ENCODE data around the gene RNF114.

RNF114 gene

GRCh38 chr20:49899541-49900383 lies 36.4 kb upstream of the RNF114 start:
- in situ Hi-C loops (cut with MboI; ENCODE audit: low pct_unique_long_range_greater_than_20kb, low sequenced_read_pairs): loop anchor here (25.0 kb wide), 1 partner anchor 562 kb away; no protein-coding TSS in a partner anchor

DNA sequence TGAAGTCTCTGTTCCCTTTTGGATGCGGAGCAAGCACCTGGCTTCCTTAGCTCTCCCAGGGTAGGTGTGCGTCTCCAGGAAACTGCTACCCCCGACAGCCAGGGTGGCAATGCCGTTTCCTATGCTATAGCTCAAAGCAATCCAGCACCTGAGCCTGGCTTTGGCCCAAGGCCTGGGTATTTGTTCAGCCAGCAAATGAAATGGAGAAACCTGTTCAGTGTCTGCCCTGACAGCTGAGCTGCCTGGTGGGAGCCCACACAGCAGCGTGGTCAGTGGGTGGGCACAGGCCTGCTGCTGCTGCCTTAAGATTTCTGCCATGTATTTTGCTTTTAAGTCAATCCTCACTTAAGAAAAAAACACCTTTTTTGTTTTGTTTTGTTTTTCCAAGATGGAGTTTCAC lies 34.6 kb upstream of the RNF114 start:
- in situ Hi-C loops (cut with MboI; ENCODE audit: low pct_unique_long_range_greater_than_20kb, low sequenced_read_pairs): no loop called here
- DNase-seq: no peak

More at GRCh38 chr20:49899541-49900383, 36.4 kb upstream of the RNF114 start:
- DNase-seq: no peak

GRCh38 chr20:49904440-49905214 lies 31.6 kb upstream of the RNF114 start:
- in situ Hi-C loops (cut with MboI; ENCODE audit: low pct_unique_long_range_greater_than_20kb, low sequenced_read_pairs): no loop called here
- no peak for DNase-seq

GRCh38 chr20:49905415-49906091 lies 30.6 kb upstream of the RNF114 start:
- DNase-seq: no peak

GRCh38 chr20:49906101-49906604 lies 30.0 kb upstream of the RNF114 start:
- no peak for DNase-seq
- in situ Hi-C loops (cut with MboI; ENCODE audit: low pct_unique_long_range_greater_than_20kb, low sequenced_read_pairs): no loop called here

More at GRCh38 chr20:49905415-49906091, 30.6 kb upstream of the RNF114 start:
- in situ Hi-C loops (cut with MboI; ENCODE audit: low pct_unique_long_range_greater_than_20kb, low sequenced_read_pairs): no loop called here

- no peak for DNase-seq
- in situ Hi-C loops (cut with MboI; ENCODE audit: low pct_unique_long_range_greater_than_20kb, low sequenced_read_pairs): no loop called here
Observed at GRCh38 chr20:49906615-49907154, 29.5 kb upstream of the RNF114 start.

DNA sequence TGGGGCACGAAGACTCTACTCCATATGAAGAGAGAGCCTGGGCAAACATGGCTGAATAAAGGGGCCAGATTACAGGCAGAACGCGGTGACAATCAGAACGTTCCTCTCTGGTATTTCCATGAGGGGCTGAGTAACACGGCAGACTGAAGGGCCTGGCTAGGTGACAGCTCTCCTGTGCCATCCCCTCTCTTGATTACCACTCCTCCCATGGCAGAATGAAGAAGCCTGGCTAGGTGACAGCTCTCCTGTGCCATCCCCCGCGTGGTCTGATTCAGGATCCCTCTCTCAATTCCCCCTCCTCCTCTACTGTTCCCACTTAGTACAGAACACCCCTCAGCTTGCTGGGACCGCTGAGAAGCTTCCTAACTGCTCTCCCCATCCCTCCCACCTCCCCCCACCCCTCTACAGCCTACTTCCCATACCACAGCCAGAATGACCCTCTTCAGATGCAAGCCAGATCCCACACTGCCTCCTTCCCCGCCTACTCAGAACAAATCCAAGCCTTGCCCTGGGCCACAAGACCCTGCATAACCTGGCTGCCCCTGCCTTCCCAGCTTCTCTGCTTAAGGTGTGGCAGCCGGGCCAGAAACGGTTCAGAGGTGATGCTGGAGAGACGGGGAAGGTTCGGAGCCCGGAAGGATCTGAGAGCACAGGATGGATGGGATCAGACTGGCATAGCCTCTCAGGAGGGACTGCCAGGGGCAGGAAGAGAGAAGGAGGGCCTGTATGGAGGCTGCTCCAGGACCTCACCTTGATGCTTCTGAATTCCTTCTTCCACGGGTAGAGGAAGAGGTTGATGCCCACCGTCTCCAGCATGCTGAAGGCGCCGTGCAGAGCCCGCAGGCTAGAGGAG lies 28.6 kb upstream of the RNF114 start:
- in situ Hi-C loops (cut with MboI; ENCODE audit: low pct_unique_long_range_greater_than_20kb, low sequenced_read_pairs): no loop called here
- DNase-seq: no peak

GRCh38 chr20:49908258-49908565 lies 28.0 kb upstream of the RNF114 start:
- in situ Hi-C loops (cut with MboI; ENCODE audit: low pct_unique_long_range_greater_than_20kb, low sequenced_read_pairs): no loop called here

DNA sequence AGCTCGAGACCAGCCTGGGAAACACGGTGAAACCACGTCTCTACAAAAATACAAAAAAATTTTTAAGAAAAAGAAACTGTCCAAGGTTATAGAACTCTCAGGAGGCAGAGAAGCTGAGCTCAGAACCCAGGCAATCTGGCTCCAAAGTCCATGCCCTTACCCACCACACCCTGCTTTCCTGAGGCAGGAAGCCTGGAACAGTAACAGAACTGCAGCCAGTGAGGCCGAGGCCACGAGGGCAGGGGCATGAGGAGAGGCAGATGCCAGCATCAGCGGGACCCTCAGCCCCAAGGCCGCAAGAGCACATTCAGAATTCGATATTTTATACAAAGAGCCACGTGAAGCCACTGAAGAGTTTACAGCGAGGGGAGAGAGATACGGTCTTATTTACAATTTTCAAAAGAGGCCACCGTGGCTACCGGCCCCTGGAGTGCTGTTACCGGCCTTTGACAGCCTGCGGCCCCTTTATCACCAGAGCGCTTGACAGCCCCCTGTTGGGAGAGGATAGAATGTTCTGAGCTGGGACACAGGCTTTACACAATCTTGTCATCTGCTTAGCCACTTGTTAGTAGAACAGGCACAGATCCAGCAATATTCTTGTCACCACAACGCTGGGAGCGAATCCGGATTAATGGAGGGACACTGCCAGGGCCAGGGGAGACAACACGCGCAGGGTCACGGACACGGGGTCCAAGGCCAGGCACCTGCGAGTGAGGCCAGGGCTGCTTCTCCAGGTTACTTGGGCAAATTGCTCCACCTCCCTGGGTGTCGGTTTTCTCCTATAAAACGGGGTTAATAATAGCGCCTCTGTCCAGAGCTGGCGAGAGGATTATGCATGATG lies 26.5 kb upstream of the RNF114 start:
- DNase-seq: no peak
- in situ Hi-C loops (cut with MboI; ENCODE audit: low pct_unique_long_range_greater_than_20kb, low sequenced_read_pairs): no loop called here

More at GRCh38 chr20:49908258-49908565, 28.0 kb upstream of the RNF114 start:
- no peak for DNase-seq

DNA sequence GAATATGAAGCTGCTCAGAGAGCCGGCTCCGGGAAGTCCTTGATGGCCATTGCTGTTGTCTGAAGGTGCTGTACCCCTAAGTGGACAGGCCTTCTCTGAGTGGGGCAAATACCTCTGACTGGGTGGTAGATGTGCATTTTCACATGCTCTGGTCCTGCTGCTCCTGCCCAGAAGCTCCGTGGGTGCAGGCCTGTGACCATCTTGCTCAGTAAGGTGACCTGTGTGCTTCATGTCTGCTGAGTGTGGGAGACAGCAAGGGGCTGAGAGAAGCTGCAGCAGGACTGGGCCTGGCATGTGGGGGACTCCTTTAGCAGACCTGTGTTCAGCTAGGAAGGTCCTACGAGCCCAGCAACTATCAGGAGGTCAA lies 25.9 kb upstream of the RNF114 start:
- in situ Hi-C loops (cut with MboI; ENCODE audit: low pct_unique_long_range_greater_than_20kb, low sequenced_read_pairs): no loop called here
- no peak for DNase-seq

DNA sequence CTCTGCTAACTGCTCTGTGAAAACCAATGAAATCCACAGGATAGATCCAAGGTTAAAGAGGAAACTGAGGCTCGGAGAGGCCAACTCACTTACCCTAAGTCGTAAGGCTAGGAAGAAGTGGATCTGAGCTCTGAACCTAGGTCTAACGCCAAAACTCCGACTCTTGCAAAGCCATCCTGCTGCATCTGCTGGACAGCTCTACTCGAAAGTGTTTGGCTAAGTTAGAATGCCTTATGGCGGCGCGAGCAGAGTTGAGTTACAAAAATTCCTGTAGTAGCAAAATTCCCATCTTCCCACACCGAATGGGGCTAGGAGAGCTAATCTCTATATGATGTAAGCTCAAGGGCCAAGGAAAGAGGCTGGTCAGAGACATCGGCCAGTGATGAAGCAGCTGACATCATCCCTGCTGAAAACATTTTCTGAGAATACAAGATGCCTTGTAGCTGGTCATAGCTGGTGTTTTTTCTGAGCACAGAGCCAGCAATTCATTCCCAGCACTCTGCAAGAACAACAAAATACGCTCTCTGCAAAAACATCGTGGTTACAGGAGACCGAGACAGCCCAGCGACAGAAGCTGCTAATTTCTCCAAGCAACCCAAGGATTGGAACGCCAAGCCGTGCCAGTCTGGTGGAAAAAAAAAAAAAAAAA lies 22.7 kb upstream of the RNF114 start:
- in situ Hi-C loops (cut with MboI; ENCODE audit: low pct_unique_long_range_greater_than_20kb, low sequenced_read_pairs): no loop called here
- DNase-seq: no peak

DNA sequence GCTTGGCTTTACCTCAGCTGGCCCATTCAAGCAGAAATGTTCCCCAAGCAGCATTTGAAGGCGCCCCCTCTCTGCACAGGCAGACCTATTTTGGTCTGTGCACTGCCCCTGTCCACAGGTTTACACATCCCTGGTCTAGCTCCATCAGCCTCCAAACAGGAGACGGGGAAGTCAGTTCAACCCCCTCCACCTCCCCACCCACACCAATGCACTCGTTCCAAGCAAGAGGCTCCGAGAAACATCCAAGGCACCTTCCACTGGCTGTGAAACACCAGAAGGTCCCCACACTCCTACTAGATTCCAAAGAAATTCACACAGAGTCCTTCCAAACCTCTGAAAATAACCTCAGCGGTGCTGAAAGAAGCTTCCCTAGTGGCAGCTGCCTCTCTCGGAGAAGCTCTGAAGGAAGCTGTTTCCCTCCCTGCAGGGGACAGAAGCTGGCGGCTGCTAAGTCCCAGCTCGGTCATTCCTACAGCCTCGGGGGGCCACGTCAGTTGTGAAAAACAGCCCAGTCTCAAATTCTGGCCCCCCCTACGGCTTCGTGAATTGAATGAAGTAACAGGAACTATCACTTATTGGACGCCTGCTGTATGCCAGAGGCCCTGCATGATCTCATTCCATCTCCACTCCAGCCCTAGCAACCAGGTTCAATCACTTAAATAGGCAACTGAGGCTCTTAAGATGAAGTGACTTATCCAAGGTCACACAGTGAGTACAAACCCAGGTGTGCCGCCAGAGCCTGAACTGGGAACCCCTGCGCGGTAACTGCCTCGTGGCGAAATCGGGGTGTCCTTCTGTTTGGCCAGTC lies 21.7 kb upstream of the RNF114 start:
- in situ Hi-C loops (cut with MboI; ENCODE audit: low pct_unique_long_range_greater_than_20kb, low sequenced_read_pairs): no loop called here
- peak; percentile 36 for DNase-seq

- in situ Hi-C loops (cut with MboI; ENCODE audit: low pct_unique_long_range_greater_than_20kb, low sequenced_read_pairs): no loop called here
- DNase-seq: no peak
Observed at GRCh38 chr20:49915118-49915379, 21.1 kb upstream of the RNF114 start.

DNA sequence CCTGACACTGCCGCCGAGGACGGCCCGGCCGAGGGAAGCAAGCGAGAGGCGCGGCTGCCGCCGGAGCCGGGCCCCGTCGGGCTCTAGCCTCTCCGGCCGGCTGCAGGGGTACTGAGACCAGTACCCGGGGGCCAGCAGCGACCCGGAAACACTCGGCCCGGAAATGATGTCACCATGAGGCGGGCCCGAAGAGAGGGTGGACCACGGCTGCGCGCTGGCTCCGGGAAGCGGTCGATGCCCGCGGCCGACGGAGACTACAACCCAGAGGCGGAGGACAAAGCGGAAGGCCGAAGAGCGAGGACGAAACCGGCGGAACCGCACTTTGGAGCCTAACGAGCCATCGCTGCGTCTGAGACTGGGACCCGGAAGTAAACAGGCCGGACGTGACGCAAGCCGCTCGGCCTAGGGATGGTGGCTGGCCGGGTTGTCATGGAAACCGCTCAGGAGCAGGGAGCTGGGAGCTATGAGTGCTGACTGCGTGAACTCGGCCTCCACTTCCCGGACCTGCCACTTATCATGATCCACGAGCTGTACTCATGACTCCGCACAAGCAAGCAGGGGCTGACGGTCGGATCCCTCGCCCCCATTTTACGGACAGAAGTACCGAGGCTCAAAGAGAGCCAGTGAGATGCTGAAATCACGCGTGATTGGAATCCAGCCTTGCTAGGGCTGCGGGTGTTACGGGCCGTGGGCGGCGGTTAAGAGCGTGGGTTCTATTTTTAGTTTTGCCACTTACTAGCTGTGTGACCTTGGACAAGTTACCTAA lies 20.6 kb upstream of the RNF114 start, which contains the start of gene SPATA2:
Gene SPATA2 (minus strand): TSS at position 150 of the 766 bp plus-strand sequence. CDS start 7,039 bp downstream, outside the sequence.
- in situ Hi-C loops (cut with MboI; ENCODE audit: low pct_unique_long_range_greater_than_20kb, low sequenced_read_pairs): no loop called here
- peak; percentile 95 for DNase-seq

DNA sequence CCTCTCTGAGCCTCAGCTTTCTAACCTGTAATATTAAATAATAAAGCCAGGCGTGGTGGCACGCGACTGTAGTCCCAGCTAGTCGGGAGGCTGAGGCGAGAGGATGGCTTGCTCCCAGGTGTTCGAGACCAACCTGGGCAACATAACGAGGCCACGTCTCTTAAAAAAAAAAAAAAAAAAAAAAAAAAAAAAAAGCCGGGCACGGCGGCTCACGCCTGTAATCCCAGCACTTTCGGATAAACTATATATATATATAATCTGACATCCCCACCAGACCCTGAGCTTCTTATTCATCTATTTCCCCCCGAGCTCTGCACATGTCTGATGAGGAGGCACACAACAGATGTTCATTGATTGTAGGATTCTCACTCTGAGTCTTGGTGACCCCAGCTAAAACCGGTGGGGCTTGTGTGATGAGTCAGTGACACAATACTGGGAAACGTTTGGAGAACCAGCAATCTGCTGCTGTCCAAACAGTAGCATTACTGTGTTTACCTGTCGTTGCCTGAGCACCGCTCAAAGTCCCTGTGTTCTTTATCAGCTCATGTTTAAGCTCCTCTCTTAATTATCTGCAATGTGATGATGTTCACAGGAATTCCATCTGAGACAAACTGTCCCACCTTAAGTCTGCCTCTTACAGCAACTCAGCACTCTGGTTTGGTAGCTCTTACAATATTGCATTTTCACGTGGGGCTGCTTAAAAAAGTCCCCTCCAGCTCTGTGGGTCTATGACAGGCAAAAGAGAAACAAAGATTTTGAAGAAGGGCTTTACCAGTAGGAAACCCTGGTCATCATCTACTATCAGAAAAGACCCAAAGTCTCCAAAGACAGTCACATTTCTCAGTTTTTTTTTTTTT lies 19.8 kb upstream of the RNF114 start:
- no peak for DNase-seq
- in situ Hi-C loops (cut with MboI; ENCODE audit: low pct_unique_long_range_greater_than_20kb, low sequenced_read_pairs): no loop called here

Measured in KBM-7 (cell line).